Measurements from ENCODE around the gene IGSF21. TPM values are rescaled to one million over a fixed set of nuclear protein-coding genes. Genes with fewer than 3 reads are reported as not detected.
"Not testable (repeated sequence)": the region's sequence is repeated elsewhere in the genome, so short reads cannot be mapped to it uniquely, and the experiment has no call there.

Gene IGSF21
- total RNA-seq, 1 experiment from 2014 or later, result 5.2 TPM

GRCh38 chr1:18415448-18416027 is 307.9 kb downstream of the IGSF21 start:
- no peaks in the 10 kb centered on the region; the same call in 1 of the 2 replicates for H3K27me3 Mint-ChIP-seq (ENCODE audit: low read depth)
- Histone ChIP-seq H3K18ac (ENCODE audit: insufficient read length, low read depth, low read length) (no peak overlapping the region), H4K91ac (ENCODE audit: insufficient read length, low read depth, low read length) (no peak overlapping the region), H3K23me2 (ENCODE audit: insufficient read length, low read depth, low read length, poor library complexity, severe bottlenecking) (no peaks in the 10 kb centered on the region), H3K79me1 (ENCODE audit: insufficient read depth, low read depth, low read length, poor library complexity, severe bottlenecking) (no peaks in the 10 kb centered on the region), H2BK20ac (ENCODE audit: low read depth, low read length, poor library complexity, severe bottlenecking) (no peak overlapping the region), H3K27me3 (ENCODE audit: insufficient read depth, low read length) (no peaks in the 10 kb centered on the region), H4K20me1 (ENCODE audit: control insufficient read depth, insufficient read depth, insufficient read length) (no peaks in the 10 kb centered on the region), H2BK15ac (ENCODE audit: low read depth, low read length) (no peak overlapping the region), H3K14ac (ENCODE audit: insufficient read depth, low read length) (no peak overlapping the region), H3K4me2 (ENCODE audit: insufficient read depth, insufficient read length, low read length) (no peak overlapping the region), H4K8ac (replicated peaks; ENCODE audit: insufficient read length, low read depth, low read length) (no peak overlapping the region), H3K23ac (ENCODE audit: insufficient read length, low read depth, low read length) (no peak overlapping the region), H3K79me2 (ENCODE audit: insufficient read depth, low read length) (no peaks in the 10 kb centered on the region), H3K27ac (ENCODE audit: insufficient read length, low read depth, low read length) (no peak overlapping the region), H2BK5ac (ENCODE audit: insufficient read length, low read length) (no peak overlapping the region), H3T11ph (ENCODE audit: low read length) (no peak overlapping the region), H2AK5ac (ENCODE audit: insufficient read length, low read length) (no peak overlapping the region), H2BK12ac (ENCODE audit: insufficient read length, low read depth, low read length) (no peak overlapping the region), H3K56ac (ENCODE audit: insufficient read length, low read depth, low read length) (no peak overlapping the region), H3K4ac (ENCODE audit: low read depth, low read length) (no peak overlapping the region), H2BK120ac (ENCODE audit: low read depth, low read length, poor library complexity, severe bottlenecking) (no peak overlapping the region), H3K9ac (ENCODE audit: extremely low read depth, insufficient read length, low read length) (no peak overlapping the region), H4K5ac (ENCODE audit: insufficient read length, low read depth, low read length) (no peak overlapping the region), H3K4me1 (ENCODE audit: insufficient read depth, low read length) (peaks cover 22% of the 10 kb centered on the region; the same call in 1 of the 2 replicates), H3K9me3 (ENCODE audit: control insufficient read depth, low read depth, low read length) (peaks cover 7% of the 10 kb centered on the region), H2AFZ (ENCODE audit: low read length) (no peak overlapping the region)
- peaks cover 66 to 84% of the 10 kb centered on the region in 2 experiments for H3K4me1 Mint-ChIP-seq
- no CpG with 5 or more reads among the region's 2 CpGs for WGBS (ENCODE audit: extremely low coverage, insufficient read length, low lambda C conversion rate)
- peaks cover 27% of the 10 kb centered on the region in 2 experiments for H3K9me3 Mint-ChIP-seq
- no peak for DNase-seq
- H3K4me3 Mint-ChIP-seq, result no peak overlapping the region
- peaks cover 30 to 34% (median 30%) of the 10 kb centered on the region in 3 experiments for H3K36me3 Mint-ChIP-seq (ENCODE audit: insufficient read depth in 1 of 3, low read depth in 3 of 3)
- no peak for TF ChIP-seq CTCF (conservative IDR thresholded peaks at IDR 0.05)
- peak overlapping the region in 1 of 3 experiments; percentile 96; a peak in 2 of 7 replicates for H3K27ac Mint-ChIP-seq

- H2BK5ac ChIP-seq (ENCODE audit: insufficient read length, low read length); H2BK15ac ChIP-seq (ENCODE audit: low read depth, low read length); H3K23me2 ChIP-seq (ENCODE audit: insufficient read length, low read depth, low read length, poor library complexity, severe bottlenecking); H2AFZ ChIP-seq (ENCODE audit: low read length); H4K91ac ChIP-seq (ENCODE audit: insufficient read length, low read depth, low read length); H3K4me3 Mint-ChIP-seq; H3K79me2 ChIP-seq (ENCODE audit: insufficient read depth, low read length); H3K9me3 ChIP-seq (ENCODE audit: control insufficient read depth, low read depth, low read length); H3K14ac ChIP-seq (ENCODE audit: insufficient read depth, low read length); H2BK20ac ChIP-seq (ENCODE audit: low read depth, low read length, poor library complexity, severe bottlenecking); H3K79me1 ChIP-seq (ENCODE audit: insufficient read depth, low read depth, low read length, poor library complexity, severe bottlenecking); H4K5ac ChIP-seq (ENCODE audit: insufficient read length, low read depth, low read length); H3K23ac ChIP-seq (ENCODE audit: insufficient read length, low read depth, low read length); H4K8ac ChIP-seq (replicated peaks; ENCODE audit: insufficient read length, low read depth, low read length); H3K9ac ChIP-seq (ENCODE audit: extremely low read depth, insufficient read length, low read length); H3K4me2 ChIP-seq (ENCODE audit: insufficient read depth, insufficient read length, low read length); H3K4ac ChIP-seq (ENCODE audit: low read depth, low read length); H3K56ac ChIP-seq (ENCODE audit: insufficient read length, low read depth, low read length); H2BK12ac ChIP-seq (ENCODE audit: insufficient read length, low read depth, low read length); H3K18ac ChIP-seq (ENCODE audit: insufficient read length, low read depth, low read length); H2AK5ac ChIP-seq (ENCODE audit: insufficient read length, low read length); H4K20me1 ChIP-seq (ENCODE audit: control insufficient read depth, insufficient read depth, insufficient read length); H3T11ph ChIP-seq (ENCODE audit: low read length); DNase-seq; H3K27me3 ChIP-seq (ENCODE audit: insufficient read depth, low read length); H3K27ac ChIP-seq (ENCODE audit: insufficient read length, low read depth, low read length); H2BK120ac ChIP-seq (ENCODE audit: low read depth, low read length, poor library complexity, severe bottlenecking); H3K27me3 Mint-ChIP-seq (ENCODE audit: low read depth): not testable (repeated sequence)
- no CpG with 5 or more reads among the region's 5 CpGs for WGBS (ENCODE audit: extremely low coverage, insufficient read length, low lambda C conversion rate)
- Mint-ChIP-seq H3K27ac (peak overlapping the region; percentile 89 to 96 (median 90); a peak in 5 of 7 replicates), H3K36me3 (ENCODE audit: insufficient read depth in 1 of 3, low read depth in 3 of 3) (peaks cover 29 to 30% (median 29%) of the 10 kb centered on the region in 3 experiments), H3K9me3 (peaks cover 22 to 25% of the 10 kb centered on the region in 2 experiments), H3K4me1 (peaks cover 63 to 80% of the 10 kb centered on the region in 2 experiments)
- peaks cover 21% of the 10 kb centered on the region; the same call in 1 of the 2 replicates for H3K4me1 ChIP-seq (ENCODE audit: insufficient read depth, low read length)
Measured at GRCh38 chr1:18416126-18416525, 308.5 kb downstream of the IGSF21 start.

Measured in H9 (cell line).